GM08714 (cell line): ENCODE measurements around the gene UPK1A.

Experiments
- H3K4me3 ChIP-seq: fragments of 200-500 bp; sonication (Bioruptor generic); 2 replicates; pipeline ENCODE4 v1.5.1; 2014; ENCODE audit warnings: mild to moderate bottlenecking, low read length, inconsistent platforms
- ZNF274 ChIP-seq: IDR thresholded peaks from 2 replicates; pipeline ENCODE4 v1.6.1; 2012; ENCODE audit warnings: mild to moderate bottlenecking, low read depth, low read length

Gene UPK1A

DNA sequence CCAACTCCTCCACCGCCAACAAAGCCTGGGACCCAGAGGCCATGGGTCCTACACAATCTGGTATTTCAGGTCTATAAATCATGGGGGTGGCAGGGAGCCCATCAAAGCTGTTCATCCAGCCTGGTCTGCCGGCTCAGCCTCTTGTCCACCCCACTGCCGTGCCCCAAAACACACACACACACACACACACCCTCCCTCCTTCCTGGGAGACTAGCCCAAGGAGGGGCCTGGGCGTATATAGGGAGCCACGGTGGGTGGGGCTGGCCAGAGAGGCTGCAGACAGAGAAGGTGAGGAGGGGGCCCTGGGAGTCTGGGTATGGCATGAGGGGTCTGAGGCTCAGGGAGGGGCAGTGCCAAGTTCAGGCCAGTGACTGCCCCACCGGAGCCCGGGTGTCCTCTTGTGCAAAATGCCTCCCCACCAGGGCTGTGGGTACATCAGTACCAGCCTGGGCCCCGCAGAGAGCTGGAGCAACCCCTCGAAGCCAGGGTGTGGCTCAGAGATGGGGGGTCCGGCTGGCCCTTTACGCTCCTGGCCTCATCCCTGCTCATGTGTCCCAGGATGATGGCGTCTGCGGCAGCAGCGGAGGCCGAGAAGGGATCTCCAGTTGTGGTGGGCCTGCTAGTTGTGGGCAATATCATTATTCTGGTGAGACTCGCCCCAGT, at the start of gene UPK1A:
Gene UPK1A, plus strand, starts transcription at position 267 of the 663 bp plus-strand sequence. Its CDS starts 296 bp downstream, at position 563.
- no peak within 1 kb of the TSS for H3K4me3 ChIP-seq
- TF ChIP-seq ZNF274 = no peak

DNA sequence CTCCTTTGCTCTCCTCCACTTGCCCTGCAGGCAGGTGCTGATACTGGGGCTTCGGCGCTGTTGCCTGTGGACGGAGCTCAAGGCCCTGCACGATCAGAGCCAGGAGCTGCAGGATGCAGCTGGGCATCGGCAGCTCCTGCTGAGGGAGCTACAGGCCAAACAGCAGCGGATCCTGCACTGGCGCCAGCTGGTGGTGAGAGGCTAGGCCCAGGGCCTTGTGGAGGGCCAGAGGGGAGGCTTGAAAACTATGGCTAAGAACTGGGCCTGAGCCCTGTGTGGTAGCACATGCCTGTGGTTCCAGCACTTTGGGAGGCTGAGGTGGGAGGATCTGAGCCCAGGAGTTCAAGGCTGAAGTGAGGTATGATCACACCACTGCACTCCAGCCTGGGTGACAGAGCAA, 47.5 kb upstream of the UPK1A start:
- TF ChIP-seq ZNF274 = no peak
- H3K4me3 ChIP-seq = no peak overlapping the region

GRCh38 chr19:35619290-35619923, 46.9 kb upstream of the UPK1A start:
- H3K4me3 ChIP-seq = no peak overlapping the region
- no peak for TF ChIP-seq ZNF274

DNA sequence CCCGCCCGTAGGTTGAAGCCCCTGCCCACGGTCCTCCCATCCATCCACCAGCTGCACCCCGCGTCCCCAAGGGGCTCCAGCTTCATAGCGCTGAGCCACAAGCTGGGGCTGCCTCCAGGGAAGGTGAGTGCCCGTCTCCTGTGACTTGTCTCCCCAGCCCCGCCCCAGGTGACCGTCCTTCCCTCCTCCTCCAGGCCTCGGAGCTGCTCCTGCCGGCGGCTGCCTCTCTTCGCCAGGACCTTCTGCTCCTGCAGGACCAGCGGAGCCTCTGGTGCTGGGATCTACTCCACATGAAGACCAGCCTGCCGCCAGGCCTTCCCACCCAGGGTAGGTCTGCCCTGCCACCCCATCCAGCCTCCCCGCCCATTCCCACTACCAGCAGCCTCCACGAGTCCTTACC, 46.3 kb upstream of the UPK1A start:
- no peak for TF ChIP-seq ZNF274
- no peak overlapping the region for H3K4me3 ChIP-seq

- no peak overlapping the region for H3K4me3 ChIP-seq
- TF ChIP-seq ZNF274 = no peak
These were observed 44.6 kb upstream of the UPK1A start for GRCh38 chr19:35621708-35622107.

- no peak overlapping the region for H3K4me3 ChIP-seq
- TF ChIP-seq ZNF274 = no peak
These were observed 43.6 kb upstream of the UPK1A start for GRCh38 chr19:35622750-35623149.

GRCh38 chr19:35623327-35624010, 42.8 kb upstream of the UPK1A start:
- no peak for TF ChIP-seq ZNF274
- H3K4me3 ChIP-seq = no peak overlapping the region

GRCh38 chr19:35628264-35628564, 38.1 kb upstream of the UPK1A start:
- H3K4me3 ChIP-seq = peak overlapping the region; percentile 94
- no peak for TF ChIP-seq ZNF274

DNA sequence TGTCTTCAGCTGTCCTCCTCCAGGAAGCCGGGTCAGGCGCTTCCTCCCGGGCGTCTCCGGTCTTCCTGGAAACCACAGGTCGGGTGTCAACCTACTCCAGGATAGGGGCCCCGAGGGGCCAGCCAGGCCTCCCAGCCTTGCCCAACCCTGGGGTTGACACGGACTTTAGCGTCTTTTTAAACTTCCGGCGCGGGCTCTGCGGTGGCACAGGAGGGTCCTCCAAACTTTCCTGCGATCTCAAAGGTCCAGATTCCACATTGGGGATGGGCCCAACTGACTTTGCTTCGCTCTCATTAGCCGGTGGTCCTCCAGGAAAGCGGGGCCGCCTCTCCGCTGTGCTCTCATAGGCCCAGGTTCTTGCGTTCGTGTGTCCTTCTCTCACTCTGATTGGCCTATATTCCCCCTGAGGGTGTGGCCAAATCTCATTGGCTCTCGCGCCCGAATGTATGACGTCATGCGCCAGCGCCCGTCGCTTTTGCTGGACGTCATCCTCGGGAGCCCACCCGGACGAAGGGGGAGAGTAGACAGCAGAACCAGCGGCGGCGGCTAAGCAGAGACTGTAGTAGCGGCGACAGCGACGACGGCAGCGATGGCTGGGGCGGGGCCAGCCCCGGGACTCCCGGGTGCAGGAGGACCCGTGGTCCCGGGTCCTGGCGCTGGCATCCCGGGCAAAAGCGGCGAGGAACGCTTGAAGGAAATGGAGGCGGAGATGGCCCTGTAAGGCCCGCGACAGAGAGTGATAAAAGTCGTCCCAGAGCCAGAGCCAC, 37.6 kb upstream of the UPK1A start, which contains the start of gene RBM42:
Gene RBM42, plus strand, starts transcription at position 472 of the 767 bp plus-strand sequence. Its CDS starts 118 bp downstream, at position 590.
- TF ChIP-seq ZNF274 = no peak
- peak within 1 kb of the TSS; percentile 94 for H3K4me3 ChIP-seq

DNA sequence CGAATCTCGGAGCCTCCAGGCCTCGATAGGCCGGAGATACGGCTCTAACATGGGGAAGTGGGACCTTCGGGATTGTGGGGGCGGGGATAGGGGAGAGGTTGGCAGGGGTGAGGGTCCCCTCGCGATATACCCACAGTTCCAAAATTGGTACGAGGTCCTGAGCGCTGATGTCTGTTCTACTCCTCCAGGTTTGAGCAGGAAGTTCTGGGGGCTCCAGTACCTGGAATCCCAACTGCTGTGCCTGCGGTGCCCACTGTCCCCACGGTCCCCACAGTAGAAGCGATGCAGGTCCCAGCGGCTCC, 37.0 kb upstream of the UPK1A start:
- no peak for TF ChIP-seq ZNF274
- H3K4me3 ChIP-seq = peak overlapping the region; percentile 91

DNA sequence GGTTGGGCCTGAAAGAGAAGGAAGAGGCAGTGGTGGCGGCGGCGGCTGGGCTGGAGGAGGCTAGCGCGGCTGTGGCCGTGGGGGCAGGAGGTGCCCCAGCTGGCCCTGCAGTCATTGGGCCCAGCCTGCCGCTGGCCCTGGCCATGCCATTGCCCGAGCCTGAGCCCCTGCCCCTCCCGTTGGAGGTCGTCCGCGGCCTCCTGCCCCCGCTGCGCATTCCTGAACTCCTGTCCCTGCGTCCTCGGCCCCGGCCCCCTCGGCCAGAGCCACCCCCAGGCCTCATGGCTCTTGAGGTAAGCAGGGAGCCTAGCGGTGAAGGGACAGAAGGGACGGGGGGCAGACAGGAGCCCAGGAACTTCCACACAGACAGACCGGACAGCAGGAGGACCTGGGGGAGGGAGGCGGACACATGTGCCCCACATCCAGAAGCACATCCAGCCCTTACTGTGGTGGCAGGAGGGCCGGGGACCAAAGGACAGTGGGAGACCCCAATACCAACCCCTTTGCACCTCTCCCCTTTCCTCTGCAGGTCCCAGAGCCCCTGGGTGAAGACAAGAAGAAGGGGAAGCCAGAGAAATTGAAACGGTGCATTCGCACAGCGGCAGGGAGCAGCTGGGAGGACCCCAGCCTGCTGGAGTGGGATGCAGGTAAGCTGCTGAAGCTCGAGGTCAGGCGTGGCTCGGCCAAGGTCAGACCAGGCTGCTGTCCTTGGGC, 32.4 kb upstream of the UPK1A start:
- no peak overlapping the region for H3K4me3 ChIP-seq
- TF ChIP-seq ZNF274 = no peak

- no peak for TF ChIP-seq ZNF274
- H3K4me3 ChIP-seq = no peak overlapping the region
These were observed 29.7 kb upstream of the UPK1A start for GRCh38 chr19:35636651-35637050.

- TF ChIP-seq ZNF274 = no peak
- no peak overlapping the region for H3K4me3 ChIP-seq
These were observed 29.2 kb upstream of the UPK1A start for GRCh38 chr19:35637165-35637564.

GRCh38 chr19:35639321-35639639, 27.0 kb upstream of the UPK1A start:
- TF ChIP-seq ZNF274 = no peak
- no peak overlapping the region for H3K4me3 ChIP-seq
